ENCODE results near the gene DCUN1D2.
"Not testable (repeated sequence)": the region's sequence is repeated elsewhere in the genome, so short reads cannot be mapped to it uniquely, and the experiment has no call there.

Gene DCUN1D2

GRCh38 chr13:113490496-113491417, at the start of gene DCUN1D2:
Gene DCUN1D2, minus strand, starts transcription at chr13:113490711. Its CDS starts 42 bp downstream, at chr13:113490669.
- peak; percentile 43 to 71 for DNase-seq (ENCODE audit: low read depth in 2 of 2)

GRCh38 chr13:113539822-113540221, 49.3 kb upstream of the DCUN1D2 start:
- no peak for DNase-seq (ENCODE audit: low read depth in 2 of 2)

- DNase-seq (ENCODE audit: low read depth in 2 of 2): no peak
Observed at GRCh38 chr13:113539176-113539575, 48.7 kb upstream of the DCUN1D2 start.

- no peak for DNase-seq (ENCODE audit: low read depth in 2 of 2)
Observed at GRCh38 chr13:113538689-113539058, 48.2 kb upstream of the DCUN1D2 start.

GRCh38 chr13:113537909-113538688, 47.6 kb upstream of the DCUN1D2 start:
- DNase-seq (ENCODE audit: low read depth in 2 of 2): no peak

- no peak for DNase-seq (ENCODE audit: low read depth in 2 of 2)
Observed at GRCh38 chr13:113537205-113537604, 46.7 kb upstream of the DCUN1D2 start.

- no peak for DNase-seq (ENCODE audit: low read depth in 2 of 2)
Observed at GRCh38 chr13:113536461-113537110, 46.1 kb upstream of the DCUN1D2 start.

- DNase-seq (ENCODE audit: low read depth in 2 of 2): no peak
Observed at GRCh38 chr13:113535381-113535781, 44.9 kb upstream of the DCUN1D2 start.

GRCh38 chr13:113534236-113534860, 43.8 kb upstream of the DCUN1D2 start:
- no peak for DNase-seq (ENCODE audit: low read depth in 2 of 2)

- no peak for DNase-seq (ENCODE audit: low read depth in 2 of 2)
Observed at GRCh38 chr13:113533161-113533840, 42.8 kb upstream of the DCUN1D2 start.

GRCh38 chr13:113532156-113532806, 41.8 kb upstream of the DCUN1D2 start:
- no peak for DNase-seq (ENCODE audit: low read depth in 2 of 2)

- no peak for DNase-seq (ENCODE audit: low read depth in 2 of 2)
Observed at GRCh38 chr13:113531041-113531873, 40.7 kb upstream of the DCUN1D2 start.

- DNase-seq (ENCODE audit: low read depth in 2 of 2): no peak
Observed at GRCh38 chr13:113528813-113529180, 38.3 kb upstream of the DCUN1D2 start.

GRCh38 chr13:113528101-113528812, 37.7 kb upstream of the DCUN1D2 start:
- DNase-seq (ENCODE audit: low read depth in 2 of 2): no peak

GRCh38 chr13:113527272-113527958, 36.9 kb upstream of the DCUN1D2 start:
- DNase-seq (ENCODE audit: low read depth in 2 of 2): no peak

GRCh38 chr13:113526466-113527220, 36.1 kb upstream of the DCUN1D2 start:
- DNase-seq (ENCODE audit: low read depth in 2 of 2): no peak

- DNase-seq (ENCODE audit: low read depth in 2 of 2): not testable (repeated sequence)
Observed at GRCh38 chr13:113522438-113522837, 31.9 kb upstream of the DCUN1D2 start.

GRCh38 chr13:113520571-113520970, 30.1 kb upstream of the DCUN1D2 start:
- no peak for DNase-seq (ENCODE audit: low read depth in 2 of 2)
